ENCODE measurements around the gene RIMS1. TPM values are rescaled to one million over a fixed set of nuclear protein-coding genes. Genes with fewer than 3 reads are reported as not detected.

The RIMS1 gene
- total RNA-seq, 1 donor from 2014 or later = 5.6 TPM

DNA sequence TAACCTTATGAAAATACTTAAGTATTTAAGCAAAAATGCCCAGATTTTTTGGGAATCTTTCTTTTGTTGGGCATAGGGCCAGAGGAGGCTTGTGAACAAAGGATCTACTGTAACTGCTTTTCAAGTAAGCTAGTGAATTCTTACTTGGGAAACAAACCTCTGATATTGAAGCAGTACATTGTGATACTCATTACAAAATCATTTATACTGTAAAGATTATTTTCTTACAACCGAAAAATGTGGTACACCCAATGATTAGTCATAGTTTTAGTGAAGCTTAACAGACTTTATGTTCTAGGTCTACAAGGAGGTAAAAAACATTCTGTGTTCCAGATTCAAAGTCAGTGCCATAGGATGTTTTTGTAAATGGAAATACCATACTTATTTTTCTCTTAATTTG is 462.6 kb downstream of the RIMS1 start:
- H3K4me3 Mint-ChIP-seq (ENCODE audit: low read depth) = no peak overlapping the region
- no peaks in the 10 kb centered on the region for H3K27me3 Mint-ChIP-seq
- no peak for DNase-seq (ENCODE audit: low spot score, unreplicated experiment)
- TF ChIP-seq, protein P1, sequence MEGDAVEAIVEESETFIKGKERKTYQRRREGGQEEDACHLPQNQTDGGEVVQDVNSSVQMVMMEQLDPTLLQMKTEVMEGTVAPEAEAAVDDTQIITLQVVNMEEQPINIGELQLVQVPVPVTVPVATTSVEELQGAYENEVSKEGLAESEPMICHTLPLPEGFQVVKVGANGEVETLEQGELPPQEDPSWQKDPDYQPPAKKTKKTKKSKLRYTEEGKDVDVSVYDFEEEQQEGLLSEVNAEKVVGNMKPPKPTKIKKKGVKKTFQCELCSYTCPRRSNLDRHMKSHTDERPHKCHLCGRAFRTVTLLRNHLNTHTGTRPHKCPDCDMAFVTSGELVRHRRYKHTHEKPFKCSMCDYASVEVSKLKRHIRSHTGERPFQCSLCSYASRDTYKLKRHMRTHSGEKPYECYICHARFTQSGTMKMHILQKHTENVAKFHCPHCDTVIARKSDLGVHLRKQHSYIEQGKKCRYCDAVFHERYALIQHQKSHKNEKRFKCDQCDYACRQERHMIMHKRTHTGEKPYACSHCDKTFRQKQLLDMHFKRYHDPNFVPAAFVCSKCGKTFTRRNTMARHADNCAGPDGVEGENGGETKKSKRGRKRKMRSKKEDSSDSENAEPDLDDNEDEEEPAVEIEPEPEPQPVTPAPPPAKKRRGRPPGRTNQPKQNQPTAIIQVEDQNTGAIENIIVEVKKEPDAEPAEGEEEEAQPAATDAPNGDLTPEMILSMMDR (IDR thresholded peaks at IDR 0.05; ENCODE audit: unreplicated experiment) = no peak
- no peak overlapping the region for H3K27ac Mint-ChIP-seq
- no peaks in the 10 kb centered on the region for H3K9me3 Mint-ChIP-seq (ENCODE audit: low read depth)
- no peaks in the 10 kb centered on the region for H3K36me3 Mint-ChIP-seq (ENCODE audit: insufficient read depth)
- H3K4me1 Mint-ChIP-seq (ENCODE audit: low read depth) = peaks cover 2% of the 10 kb centered on the region

DNA sequence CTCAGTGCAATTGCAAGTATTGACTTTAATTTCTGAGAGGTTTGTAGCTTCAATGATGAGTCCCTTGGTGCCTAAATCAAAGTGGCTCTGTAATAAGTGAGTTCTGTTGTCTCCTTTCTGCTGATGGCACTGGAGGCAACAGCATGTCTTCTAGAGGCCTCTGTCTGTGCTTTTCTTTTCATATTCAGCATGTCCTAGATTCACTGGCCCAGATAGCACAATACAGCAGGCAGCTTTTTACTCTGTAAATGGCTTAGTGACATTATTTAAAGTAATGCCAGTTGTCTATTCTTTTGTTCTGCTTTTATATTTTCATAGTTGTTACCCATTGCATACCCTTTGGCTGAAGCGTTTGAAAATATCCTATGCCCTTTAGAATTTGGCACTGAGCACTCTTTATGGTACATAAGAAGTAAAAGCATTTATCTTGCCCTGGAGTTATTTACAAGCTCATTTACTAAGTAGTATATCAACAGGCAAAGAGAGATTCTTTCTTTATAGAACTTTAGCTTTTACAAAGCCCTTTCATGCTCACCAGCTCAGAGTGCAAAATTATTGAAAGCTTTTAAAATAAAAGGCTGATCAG is 464.0 kb downstream of the RIMS1 start:
- peaks cover 2% of the 10 kb centered on the region for H3K4me1 Mint-ChIP-seq (ENCODE audit: low read depth)
- no peak overlapping the region for H3K4me3 Mint-ChIP-seq (ENCODE audit: low read depth)
- no peaks in the 10 kb centered on the region for H3K36me3 Mint-ChIP-seq (ENCODE audit: insufficient read depth)
- TF ChIP-seq, protein P1 (IDR thresholded peaks at IDR 0.05; ENCODE audit: unreplicated experiment) = no peak
- H3K27me3 Mint-ChIP-seq = no peaks in the 10 kb centered on the region
- no peak overlapping the region for H3K27ac Mint-ChIP-seq
- no peaks in the 10 kb centered on the region for H3K9me3 Mint-ChIP-seq (ENCODE audit: low read depth)
- DNase-seq (ENCODE audit: low spot score, unreplicated experiment) = no peak

DNA sequence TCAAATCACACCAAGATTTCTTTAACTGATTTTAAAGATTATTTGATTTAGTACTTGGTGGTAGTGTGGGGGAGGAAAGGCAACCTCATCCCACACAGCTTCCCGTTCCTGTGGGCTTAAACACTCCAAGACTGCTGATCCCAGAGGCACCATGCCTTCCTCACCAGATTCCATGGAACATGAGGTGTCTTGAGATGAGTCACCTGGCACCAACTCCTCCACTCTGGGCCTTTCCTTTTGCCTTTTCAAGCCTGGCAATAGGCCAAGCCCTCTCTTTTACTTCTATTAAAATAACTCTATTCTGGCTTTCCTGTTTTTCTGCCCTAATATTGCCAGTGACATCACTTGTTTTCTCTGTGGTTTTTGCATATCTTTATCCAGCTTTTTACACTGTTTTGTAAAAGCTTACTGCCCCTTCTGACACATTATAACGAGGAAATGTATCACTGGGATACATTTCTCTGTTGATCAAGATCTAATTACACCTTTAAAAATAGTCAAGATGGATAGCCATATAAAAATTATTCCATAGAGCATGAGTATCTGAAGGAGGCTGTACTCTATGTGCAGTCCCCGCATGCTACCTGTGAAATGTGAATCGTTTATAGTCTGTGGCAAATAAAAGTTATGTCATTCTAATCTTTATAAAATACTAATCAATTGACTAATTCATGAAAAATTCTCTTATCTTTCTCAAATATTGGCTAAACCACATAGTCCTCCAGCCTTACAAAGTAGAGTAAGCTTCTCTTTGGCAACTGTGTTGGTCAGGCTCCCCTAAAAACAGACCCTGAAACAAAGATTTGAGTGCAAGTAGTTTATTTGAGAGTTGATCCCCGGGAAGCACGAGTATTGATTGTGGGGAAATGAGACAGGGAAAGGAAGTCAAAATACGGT is 477.7 kb downstream of the RIMS1 start:
- H3K27ac Mint-ChIP-seq = no peak overlapping the region
- no peak overlapping the region for H3K4me3 Mint-ChIP-seq (ENCODE audit: low read depth)
- H3K36me3 Mint-ChIP-seq (ENCODE audit: insufficient read depth) = no peaks in the 10 kb centered on the region
- H3K27me3 Mint-ChIP-seq = no peaks in the 10 kb centered on the region
- H3K9me3 Mint-ChIP-seq (ENCODE audit: low read depth) = no peaks in the 10 kb centered on the region
- H3K4me1 Mint-ChIP-seq (ENCODE audit: low read depth) = no peaks in the 10 kb centered on the region
- TF ChIP-seq, protein P1 (IDR thresholded peaks at IDR 0.05; ENCODE audit: unreplicated experiment) = no peak
- no peak for DNase-seq (ENCODE audit: low spot score, unreplicated experiment)

DNA sequence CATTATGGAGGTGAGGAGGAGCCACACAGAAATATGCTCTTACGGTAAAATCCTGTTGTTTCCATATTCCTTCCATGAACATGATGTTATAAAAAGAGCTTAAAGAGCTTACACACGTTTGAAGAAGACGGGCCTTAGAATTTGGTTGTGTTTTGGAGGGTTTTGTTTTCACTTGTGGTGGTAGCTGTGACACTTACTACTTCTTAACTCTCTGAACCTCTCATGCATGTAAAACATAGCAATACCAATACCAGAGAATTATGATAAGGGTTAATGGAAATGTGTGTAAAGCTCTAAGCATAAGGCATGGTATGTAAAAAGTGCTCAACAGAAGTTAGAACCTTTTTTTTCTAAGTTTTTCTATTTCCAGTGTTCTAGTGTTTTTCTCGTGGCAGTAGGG is 479.4 kb downstream of the RIMS1 start:
- H3K9me3 Mint-ChIP-seq (ENCODE audit: low read depth) = no peaks in the 10 kb centered on the region
- no peaks in the 10 kb centered on the region for H3K36me3 Mint-ChIP-seq (ENCODE audit: insufficient read depth)
- no peak overlapping the region for H3K4me3 Mint-ChIP-seq (ENCODE audit: low read depth)
- TF ChIP-seq, protein P1 (IDR thresholded peaks at IDR 0.05; ENCODE audit: unreplicated experiment) = no peak
- no peak for DNase-seq (ENCODE audit: low spot score, unreplicated experiment)
- no peaks in the 10 kb centered on the region for H3K27me3 Mint-ChIP-seq
- H3K27ac Mint-ChIP-seq = no peak overlapping the region
- H3K4me1 Mint-ChIP-seq (ENCODE audit: low read depth) = no peaks in the 10 kb centered on the region

DNA sequence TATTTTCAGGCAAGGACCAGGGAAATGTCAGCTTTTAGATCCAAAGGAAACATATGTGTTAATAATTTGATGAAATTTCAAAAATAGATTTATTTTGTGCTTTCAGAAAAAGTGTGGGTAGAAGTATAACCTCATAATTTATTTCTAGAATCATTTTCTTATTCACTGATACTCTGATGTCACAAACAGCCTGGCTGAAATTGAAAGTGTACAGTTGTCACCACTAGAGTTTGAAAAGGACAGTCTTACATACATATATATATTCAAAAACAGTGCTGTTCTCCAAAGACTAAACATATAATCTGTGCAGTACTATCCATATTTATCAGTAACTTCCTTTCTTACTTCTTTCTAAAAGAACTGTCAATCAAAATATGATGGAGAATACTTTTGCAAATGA is 481.1 kb downstream of the RIMS1 start:
- Mint-ChIP-seq H3K4me3 (ENCODE audit: low read depth) (no peak overlapping the region), H3K4me1 (ENCODE audit: low read depth) (no peaks in the 10 kb centered on the region), H3K36me3 (ENCODE audit: insufficient read depth) (no peaks in the 10 kb centered on the region), H3K27me3 (no peaks in the 10 kb centered on the region), H3K27ac (no peak overlapping the region), H3K9me3 (ENCODE audit: low read depth) (no peaks in the 10 kb centered on the region)
- DNase-seq (ENCODE audit: low spot score, unreplicated experiment) = no peak
- TF ChIP-seq, protein P1 (IDR thresholded peaks at IDR 0.05; ENCODE audit: unreplicated experiment) = no peak
